GM12891 (cell line): Measurements from ENCODE around the gene ZBTB42.

Experiments
- POLR2A ChIP-seq: IDR thresholded peaks from 2 replicates; pipeline ENCODE4 v1.6.1; 2011; ENCODE audit warnings: low read depth, low read length, control low read depth
- POU2F2 ChIP-seq: IDR thresholded peaks from 2 replicates; pipeline ENCODE4 v1.6.1; 2011; ENCODE audit warnings: low read depth, mild to moderate bottlenecking, control low read depth, low read length, moderate library complexity

DNA sequence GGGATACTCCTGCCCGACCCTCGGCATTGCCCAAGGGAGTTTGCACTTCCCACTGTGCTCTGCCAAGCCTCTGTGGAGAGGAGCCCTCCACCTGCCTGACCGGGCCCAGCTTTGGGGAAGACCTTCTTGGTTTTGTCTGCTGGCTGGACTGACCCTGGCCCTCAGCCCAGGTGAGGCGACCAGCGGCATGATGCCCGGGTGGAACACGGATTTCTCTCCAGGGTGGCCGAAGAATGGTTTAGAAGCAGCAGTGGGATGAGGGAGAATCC, 15.6 kb downstream of the ZBTB42 start:
- no peak for TF ChIP-seq POU2F2
- TF ChIP-seq POLR2A: no peak
